ENCODE results near the gene UBAC2.

Gene UBAC2

GRCh38 chr13:99366075-99366987, 165.7 kb downstream of the UBAC2 start:
- no peak for DNase-seq

- no peak for DNase-seq
These were observed 166.5 kb downstream of the UBAC2 start for GRCh38 chr13:99367106-99367616.

- DNase-seq = no peak
These were observed 167.2 kb downstream of the UBAC2 start for GRCh38 chr13:99367663-99368448.

- DNase-seq = no peak
These were observed 170.0 kb downstream of the UBAC2 start for GRCh38 chr13:99370481-99371275.

GRCh38 chr13:99371956-99372355, 171.3 kb downstream of the UBAC2 start:
- DNase-seq = peak; percentile 83

- no peak for DNase-seq
These were observed 172.8 kb downstream of the UBAC2 start for GRCh38 chr13:99373436-99373835.

- DNase-seq = no peak
These were observed 173.7 kb downstream of the UBAC2 start for GRCh38 chr13:99374169-99374991.

- DNase-seq = no peak
These were observed 174.5 kb downstream of the UBAC2 start for GRCh38 chr13:99374994-99375737.

- no peak for DNase-seq
These were observed 175.1 kb downstream of the UBAC2 start for GRCh38 chr13:99375738-99376080.

- DNase-seq = no peak
These were observed 175.5 kb downstream of the UBAC2 start for GRCh38 chr13:99376132-99376531.

- no peak for DNase-seq
These were observed 176.3 kb downstream of the UBAC2 start for GRCh38 chr13:99376924-99377323.

- DNase-seq = no peak
These were observed 177.0 kb downstream of the UBAC2 start for GRCh38 chr13:99377641-99378040.

- no peak for DNase-seq
These were observed 178.5 kb downstream of the UBAC2 start for GRCh38 chr13:99378985-99379733.

GRCh38 chr13:99379856-99380801, 179.5 kb downstream of the UBAC2 start:
- no peak for DNase-seq

- peak; percentile 81 for DNase-seq
These were observed 180.4 kb downstream of the UBAC2 start for GRCh38 chr13:99380921-99381645.

- DNase-seq = no peak
These were observed 181.1 kb downstream of the UBAC2 start for GRCh38 chr13:99381766-99382165.

GRCh38 chr13:99382428-99383133, 181.9 kb downstream of the UBAC2 start:
- DNase-seq = peak; percentile 77

GRCh38 chr13:99383511-99383921, 182.9 kb downstream of the UBAC2 start:
- DNase-seq = no peak
